ENCODE measurements around the gene CD248. TPM values are rescaled to one million over a fixed set of nuclear protein-coding genes. Genes with fewer than 3 reads are reported as not detected.

Gene CD248
- total RNA-seq, 2 experiments from 2014 or later: 3.3 to 3.4 TPM

GRCh38 chr11:66285250-66285947, 31.4 kb downstream of the CD248 start:
- Mint-ChIP-seq H3K4me1 (ENCODE audit: low read depth) (peaks cover 50% of the 10 kb centered on the region), H3K27me3 (peaks cover 5% of the 10 kb centered on the region), H3K9me3 (no peaks in the 10 kb centered on the region), H3K27ac (no peak overlapping the region), H3K4me3 (no peak overlapping the region), H3K36me3 (ENCODE audit: low read depth) (peaks cover 10% of the 10 kb centered on the region)
- no peak overlapping the region for H3K27ac ChIP-seq (ENCODE audit: low read depth in 1 of 2, low read length in 2 of 2)
- intact Hi-C loops (cut with DNase I, micrococcal nuclease): loop anchor here in 1 of 2 experiments (10.0 kb wide), 1 partner anchor 431 kb away; the partner anchor contains the start of gene CFL1
- no peaks in the 10 kb centered on the region for H3K27me3 ChIP-seq (ENCODE audit: control insufficient read depth in 1 of 2, insufficient read depth in 2 of 2, low read length in 2 of 2)
- peaks cover 11% of the 10 kb centered on the region for H3K36me3 ChIP-seq (ENCODE audit: insufficient read depth, low read length)
- CTCF ChIA-PET: no interaction called here
- peaks cover 57% of the 10 kb centered on the region for H3K4me1 ChIP-seq (ENCODE audit: insufficient read depth, low read length)
- no peaks in the 10 kb centered on the region for H3K9me3 ChIP-seq (ENCODE audit: control insufficient read depth in 1 of 2, insufficient read depth in 1 of 2, low read length in 2 of 2)
- no peak overlapping the region for H3K4me3 ChIP-seq (ENCODE audit: low read length)
- ATAC-seq (ENCODE audit: poor library complexity): no peak
- peak in 1 of 14 experiments; percentile 41 for DNase-seq
- TF ChIP-seq CTCF (IDR thresholded peaks at IDR 0.05): no peak
- POLR2A ChIA-PET: no interaction called here

GRCh38 chr11:66284526-66285078, 32.2 kb downstream of the CD248 start:
- Histone ChIP-seq H3K4me3 (ENCODE audit: low read length) (no peak overlapping the region), H3K27ac (ENCODE audit: low read depth in 1 of 2, low read length in 2 of 2) (no peak overlapping the region), H3K27me3 (ENCODE audit: control insufficient read depth in 1 of 2, insufficient read depth in 2 of 2, low read length in 2 of 2) (no peaks in the 10 kb centered on the region), H3K9me3 (ENCODE audit: control insufficient read depth in 1 of 2, insufficient read depth in 1 of 2, low read length in 2 of 2) (no peaks in the 10 kb centered on the region), H3K36me3 (ENCODE audit: insufficient read depth, low read length) (peaks cover 11% of the 10 kb centered on the region), H3K4me1 (ENCODE audit: insufficient read depth, low read length) (peaks cover 53% of the 10 kb centered on the region)
- ATAC-seq (ENCODE audit: poor library complexity) (no peak), DNase-seq (no peak)
- H3K36me3 Mint-ChIP-seq (ENCODE audit: low read depth): peaks cover 10% of the 10 kb centered on the region
- POLR2A ChIA-PET: interaction anchor here (0.6 kb wide), 1 partner anchor 24 kb away, joined by 3 read pairs; no protein-coding TSS in a partner anchor
- intact Hi-C loops (cut with DNase I, micrococcal nuclease): loop anchor here in 1 of 2 experiments (10.0 kb wide), 1 partner anchor 430 kb away; the partner anchor contains the start of gene CFL1
- no peak overlapping the region for H3K27ac Mint-ChIP-seq
- no peak for TF ChIP-seq CTCF (IDR thresholded peaks at IDR 0.05)
- peaks cover 44% of the 10 kb centered on the region for H3K4me1 Mint-ChIP-seq (ENCODE audit: low read depth)
- peaks cover 5% of the 10 kb centered on the region for H3K27me3 Mint-ChIP-seq
- CTCF ChIA-PET: no interaction called here
- H3K9me3 Mint-ChIP-seq: no peaks in the 10 kb centered on the region
- H3K4me3 Mint-ChIP-seq: no peak overlapping the region

GRCh38 chr11:66283461-66284105, 33.3 kb downstream of the CD248 start:
- no peak overlapping the region for H3K4me3 ChIP-seq (ENCODE audit: low read length)
- Mint-ChIP-seq H3K9me3 (no peaks in the 10 kb centered on the region), H3K27me3 (no peaks in the 10 kb centered on the region), H3K4me3 (no peak overlapping the region), H3K36me3 (ENCODE audit: low read depth) (peaks cover 10% of the 10 kb centered on the region), H3K4me1 (ENCODE audit: low read depth) (peaks cover 40% of the 10 kb centered on the region), H3K27ac (peak overlapping the region; percentile 81)
- ATAC-seq (ENCODE audit: poor library complexity) (no peak), DNase-seq (peak in 1 of 14 experiments; percentile 50)
- intact Hi-C loops (cut with DNase I, micrococcal nuclease): loop anchor here in 1 of 2 experiments (10.0 kb wide), 1 partner anchor 429 kb away; the partner anchor contains the start of gene CFL1
- no peaks in the 10 kb centered on the region for H3K9me3 ChIP-seq (ENCODE audit: control insufficient read depth in 1 of 2, insufficient read depth in 1 of 2, low read length in 2 of 2)
- no peaks in the 10 kb centered on the region for H3K27me3 ChIP-seq (ENCODE audit: control insufficient read depth in 1 of 2, insufficient read depth in 2 of 2, low read length in 2 of 2)
- H3K36me3 ChIP-seq (ENCODE audit: insufficient read depth, low read length): peaks cover 11% of the 10 kb centered on the region
- CTCF ChIA-PET: interaction anchor here (1.0 to 1.9 kb wide), 4 partner anchors 10 to 155 kb away, joined by 3 to 54 read pairs (median 4); partner anchors contain the start of gene MRPL11
- TF ChIP-seq CTCF (IDR thresholded peaks at IDR 0.05): no peak
- POLR2A ChIA-PET: interaction anchor here (0.9 to 6.5 kb wide), 4 partner anchors 15 to 394 kb away, joined by 3 to 34 read pairs (median 6); partner anchors contain the start of gene RAB1B
- H3K27ac ChIP-seq (ENCODE audit: low read depth in 1 of 2, low read length in 2 of 2): no peak overlapping the region
- H3K4me1 ChIP-seq (ENCODE audit: insufficient read depth, low read length): peaks cover 57% of the 10 kb centered on the region

Measured in CD4-positive, alpha-beta T cell (primary cell).